ENCODE data around the gene TOMT.

The TOMT gene

GRCh38 chr11:72085621-72086351 lies 19.9 kb upstream of the TOMT start:
- in situ Hi-C loops (cut with MboI; ENCODE audit: low sequenced_read_pairs) = no loop called here

- in situ Hi-C loops (cut with MboI; ENCODE audit: low sequenced_read_pairs) = no loop called here
Measured at GRCh38 chr11:72088076-72088808, 17.5 kb upstream of the TOMT start.

- in situ Hi-C loops (cut with MboI; ENCODE audit: low sequenced_read_pairs) = no loop called here
Measured at GRCh38 chr11:72091292-72091691, 14.4 kb upstream of the TOMT start.

DNA sequence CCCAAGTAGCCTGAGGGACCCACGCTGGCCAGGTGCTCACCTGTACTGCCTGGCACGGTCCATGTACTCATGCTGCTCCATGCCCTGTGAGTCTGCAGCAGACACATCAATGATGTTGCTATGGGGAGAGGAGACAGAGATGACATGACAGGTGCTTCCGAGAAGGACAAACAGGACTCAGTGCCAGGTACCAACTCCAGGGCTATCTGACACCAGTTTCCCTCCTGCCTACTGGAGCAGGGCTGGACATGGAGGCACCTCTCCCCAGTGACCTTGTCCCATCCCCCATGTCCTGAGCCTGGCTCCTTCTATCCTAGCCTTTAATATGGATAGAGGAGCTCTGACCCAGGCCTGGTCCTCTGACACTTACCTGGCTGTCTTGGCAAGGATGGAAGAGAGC lies 7.0 kb upstream of the TOMT start:
- in situ Hi-C loops (cut with MboI; ENCODE audit: low sequenced_read_pairs) = no loop called here

DNA sequence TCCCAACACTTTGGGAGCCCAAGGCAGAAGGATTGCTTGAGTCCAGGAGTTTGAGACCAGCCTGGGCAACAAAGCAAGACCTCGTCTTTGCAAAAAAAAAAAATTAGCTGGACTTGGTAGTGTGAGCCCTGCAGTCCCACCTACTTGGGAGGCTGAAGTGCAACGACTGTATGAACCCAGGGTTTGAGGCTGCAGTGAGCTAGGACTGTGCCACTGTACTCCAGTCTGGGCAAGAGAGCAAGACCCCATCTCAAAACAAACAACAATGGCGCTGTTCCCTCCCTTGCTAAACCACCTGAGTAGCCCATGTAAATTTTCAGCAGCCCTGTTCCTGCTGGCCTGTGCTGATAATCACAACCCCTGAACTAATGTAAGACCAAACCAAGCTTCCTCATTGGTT lies 5.7 kb upstream of the TOMT start:
- in situ Hi-C loops (cut with MboI; ENCODE audit: low sequenced_read_pairs) = loop anchor here (10.0 kb wide), 1 partner anchor 335 kb away; the partner anchor contains the start of gene CLPB

DNA sequence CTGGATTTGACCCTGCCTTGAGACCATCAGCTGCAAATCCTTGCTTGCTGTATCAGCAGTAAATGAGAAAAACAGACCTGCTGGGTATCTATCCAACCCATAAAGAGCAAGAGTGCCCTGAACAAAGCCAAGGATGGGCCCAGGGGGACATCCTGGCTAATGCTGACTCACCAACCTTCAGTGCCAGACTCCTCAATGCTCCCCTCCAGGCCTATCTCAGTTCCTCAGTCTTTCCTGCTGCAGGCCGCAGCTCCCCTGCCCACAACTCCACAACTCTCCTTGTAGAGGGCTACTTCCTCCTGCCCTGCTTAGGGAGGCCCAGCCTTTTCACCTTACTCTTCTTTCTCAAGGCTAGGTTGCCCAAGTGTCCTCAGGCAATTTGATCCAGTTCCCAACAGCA lies 5.3 kb upstream of the TOMT start:
- in situ Hi-C loops (cut with MboI; ENCODE audit: low sequenced_read_pairs) = loop anchor here (10.0 kb wide), 1 partner anchor 334 kb away; the partner anchor contains the start of gene CLPB

GRCh38 chr11:72102162-72102561 lies 3.6 kb upstream of the TOMT start:
- in situ Hi-C loops (cut with MboI; ENCODE audit: low sequenced_read_pairs) = loop anchor here (10.0 kb wide), 1 partner anchor 333 kb away; the partner anchor contains the start of gene CLPB

GRCh38 chr11:72102631-72102945 lies 3.1 kb upstream of the TOMT start:
- in situ Hi-C loops (cut with MboI; ENCODE audit: low sequenced_read_pairs) = loop anchor here (10.0 kb wide), 1 partner anchor 332 kb away; the partner anchor contains the start of gene CLPB

DNA sequence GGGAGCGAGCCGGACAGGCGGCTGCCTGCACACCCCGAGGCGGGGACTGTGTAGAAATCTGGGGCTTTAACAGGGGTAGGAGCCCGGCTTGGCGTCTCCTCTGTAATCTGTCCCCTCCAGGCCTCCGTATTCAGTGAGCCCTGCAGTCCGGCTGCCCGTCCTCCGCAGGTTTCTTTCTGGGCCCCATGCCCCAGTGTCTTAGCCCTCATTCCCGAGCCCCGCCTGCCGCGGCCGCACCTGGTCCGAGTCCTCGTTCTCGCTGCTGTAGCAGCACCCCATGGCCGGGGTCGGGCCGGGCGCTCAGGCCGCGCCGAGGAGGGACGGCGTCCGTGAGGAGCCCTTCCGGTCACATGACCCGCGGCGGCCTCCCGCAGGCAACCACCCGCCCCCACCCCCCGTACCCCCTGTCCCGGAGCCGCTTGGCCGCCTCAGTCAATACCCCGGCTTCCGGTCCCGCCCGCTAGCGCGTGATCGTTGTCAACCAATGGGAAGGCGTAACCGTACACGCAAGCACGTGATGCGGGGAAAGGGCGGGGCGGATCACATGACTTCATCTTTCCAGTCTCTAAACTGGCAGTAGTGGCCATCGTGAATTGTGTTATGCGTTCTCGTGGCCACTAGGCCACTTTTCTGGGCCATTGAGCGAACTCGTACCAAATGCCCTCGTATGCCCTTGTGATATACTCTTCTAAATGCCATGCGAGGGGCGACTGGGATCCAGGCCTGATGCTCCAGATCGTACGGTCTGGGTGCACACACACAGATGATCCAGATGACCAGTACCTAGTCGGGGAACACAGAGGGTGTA lies 2.6 kb upstream of the TOMT start, which contains the start of gene LAMTOR1:
LAMTOR1 (minus strand) TSS at position 352 of the 808 bp plus-strand sequence; CDS start at position 279, 73 bp downstream.
- in situ Hi-C loops (cut with MboI; ENCODE audit: low sequenced_read_pairs) = loop anchor here (10.0 kb wide), 1 partner anchor 332 kb away; the partner anchor contains the start of gene CLPB

DNA sequence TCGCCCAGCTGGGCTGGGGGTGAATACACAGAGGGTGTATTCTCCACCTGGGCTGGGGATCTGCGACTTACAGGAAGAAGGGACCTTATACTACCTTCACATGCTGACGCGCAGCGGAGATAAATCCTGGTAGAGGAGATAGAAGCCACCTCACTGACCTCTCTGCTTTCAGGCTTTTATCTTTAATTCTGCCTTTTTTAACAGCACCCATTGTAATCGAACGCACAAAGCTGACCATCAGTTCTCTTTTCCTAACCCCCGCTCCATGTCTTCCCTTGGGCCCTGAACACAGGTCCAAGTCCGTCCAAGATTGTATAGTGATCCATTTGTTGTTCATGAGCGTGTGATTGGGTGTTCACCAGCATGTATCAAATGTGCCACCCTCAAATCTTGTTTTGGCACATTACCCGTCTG lies 2.0 kb upstream of the TOMT start:
- in situ Hi-C loops (cut with MboI; ENCODE audit: low sequenced_read_pairs) = loop anchor here (10.0 kb wide), 1 partner anchor 331 kb away; the partner anchor contains the start of gene CLPB

DNA sequence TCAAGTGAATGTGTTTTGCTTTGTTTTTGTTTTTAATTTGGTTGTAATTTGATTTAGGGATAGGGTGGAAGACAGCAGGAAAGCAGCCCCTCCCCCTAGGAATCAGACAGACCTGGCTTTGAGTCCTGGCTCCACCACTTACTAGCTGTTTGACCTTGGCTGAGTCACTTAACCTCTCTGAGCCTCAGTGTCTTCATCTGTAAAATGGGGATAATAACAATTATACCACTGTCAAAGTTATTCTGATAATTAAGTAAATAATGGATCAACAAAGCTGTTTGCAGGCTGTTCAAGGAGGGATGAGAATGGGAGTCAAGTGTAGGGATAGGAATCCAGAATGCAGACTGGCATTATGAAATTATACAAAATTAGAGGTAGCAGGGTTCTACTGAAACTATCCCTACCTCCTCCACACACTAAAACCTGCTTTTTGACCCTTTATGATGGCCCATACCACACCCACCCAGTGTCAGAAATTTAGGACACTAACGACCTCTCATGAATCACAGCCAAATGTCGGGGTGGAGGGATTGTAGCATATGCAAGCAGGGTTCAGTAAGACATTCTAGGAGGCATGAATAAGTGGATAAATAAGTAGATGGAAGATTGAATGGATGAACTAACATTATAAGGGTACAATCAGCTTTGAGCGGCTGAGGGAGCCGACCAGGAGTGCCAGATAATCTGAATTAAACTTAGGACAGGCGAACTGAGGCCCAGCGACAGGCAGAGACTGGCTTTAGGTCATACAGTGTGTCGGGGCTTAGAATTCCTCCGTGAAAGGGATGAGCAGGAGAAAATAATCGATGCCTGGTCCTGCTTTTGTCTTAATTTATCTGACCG lies 5.8 kb downstream of the TOMT start:
- in situ Hi-C loops (cut with MboI; ENCODE audit: low sequenced_read_pairs) = no loop called here

DNA sequence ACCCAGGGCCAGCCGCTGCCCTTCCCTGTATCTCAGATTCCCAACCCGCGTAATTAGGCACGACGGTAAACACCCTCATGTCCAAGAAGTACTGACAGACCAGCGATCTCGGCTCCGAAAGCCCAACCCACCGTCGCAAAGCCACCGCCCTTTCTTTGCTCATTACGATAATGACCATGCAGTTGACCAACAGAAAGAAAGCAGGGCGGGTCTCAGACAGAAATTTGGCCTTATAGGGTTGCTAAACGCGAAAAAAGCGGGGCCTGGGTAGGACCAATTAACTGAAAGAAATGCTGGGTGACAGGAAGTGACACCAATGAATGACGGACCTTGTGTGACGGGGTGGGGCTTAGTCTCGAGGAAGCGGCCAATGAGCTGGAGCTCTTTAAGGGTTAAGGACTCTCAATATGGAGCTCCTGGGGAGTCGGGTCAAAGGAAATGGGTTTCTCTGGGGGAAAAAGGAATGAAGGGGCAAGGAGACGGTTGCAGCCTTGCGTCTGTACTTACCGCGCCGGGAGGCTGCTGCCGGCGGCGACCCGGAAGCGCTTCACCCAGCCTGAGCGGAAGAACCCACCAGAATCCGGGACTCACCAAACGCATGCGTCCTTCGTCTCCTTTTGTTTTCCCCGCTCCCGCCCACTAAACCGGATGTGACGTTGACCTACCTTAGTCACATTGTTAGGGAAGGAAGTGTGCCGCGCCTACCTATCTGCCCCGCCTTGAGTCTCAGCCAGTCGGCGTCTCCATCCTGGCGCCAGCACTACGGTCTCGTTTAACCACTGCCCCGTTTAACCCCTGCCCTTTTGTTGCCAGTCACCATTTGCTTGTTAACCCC lies 6.6 kb downstream of the TOMT start, which contains the start of gene ANAPC15:
ANAPC15 (minus strand) TSS at position 553 of the 835 bp plus-strand sequence. CDS start 1,419 bp downstream, outside the sequence.
- in situ Hi-C loops (cut with MboI; ENCODE audit: low sequenced_read_pairs) = no loop called here

- in situ Hi-C loops (cut with MboI; ENCODE audit: low sequenced_read_pairs) = no loop called here
Measured at GRCh38 chr11:72112978-72113808, 7.5 kb downstream of the TOMT start.

DNA sequence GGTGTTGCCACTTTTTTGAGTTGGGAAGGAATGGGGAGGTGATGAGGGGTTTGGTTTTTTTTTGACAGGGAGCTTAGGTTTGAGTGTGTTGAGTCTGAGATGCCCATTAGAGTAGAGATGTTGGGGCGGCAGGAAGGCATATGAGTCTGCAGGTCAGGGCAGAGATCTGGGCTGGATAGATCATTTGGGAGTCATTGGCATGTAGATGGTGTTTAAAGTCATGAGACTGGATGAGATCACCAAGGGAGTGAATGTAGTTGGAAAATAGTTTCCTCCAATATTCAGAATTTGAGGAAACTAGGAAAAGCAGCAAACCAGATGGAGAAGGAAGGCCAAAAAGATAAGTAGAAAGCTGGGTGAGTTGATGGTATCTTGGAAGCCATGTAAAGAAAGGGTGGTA lies 8.8 kb downstream of the TOMT start:
- in situ Hi-C loops (cut with MboI; ENCODE audit: low sequenced_read_pairs) = no loop called here

- in situ Hi-C loops (cut with MboI; ENCODE audit: low sequenced_read_pairs) = no loop called here
Measured at GRCh38 chr11:72116019-72116755, 10.5 kb downstream of the TOMT start.

DNA sequence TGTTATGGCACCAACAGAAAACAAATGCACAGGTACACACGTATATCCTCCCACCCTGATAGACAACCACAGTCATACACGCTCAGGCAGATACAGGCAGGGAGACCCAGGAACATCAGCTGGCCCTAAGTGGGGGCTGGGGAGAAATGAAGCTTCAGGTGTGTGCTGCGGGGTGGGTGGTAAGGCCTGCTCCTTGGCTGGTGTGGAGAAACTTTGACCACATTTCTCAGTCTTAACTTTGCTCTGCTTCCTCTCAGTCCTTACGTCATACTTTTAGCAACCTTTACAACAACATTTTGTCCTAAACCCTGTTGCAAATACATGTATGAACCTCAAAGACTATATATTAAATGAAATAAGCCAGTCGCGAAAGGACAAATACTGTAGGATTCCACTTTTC lies 13.5 kb downstream of the TOMT start:
- in situ Hi-C loops (cut with MboI; ENCODE audit: low sequenced_read_pairs) = no loop called here

DNA sequence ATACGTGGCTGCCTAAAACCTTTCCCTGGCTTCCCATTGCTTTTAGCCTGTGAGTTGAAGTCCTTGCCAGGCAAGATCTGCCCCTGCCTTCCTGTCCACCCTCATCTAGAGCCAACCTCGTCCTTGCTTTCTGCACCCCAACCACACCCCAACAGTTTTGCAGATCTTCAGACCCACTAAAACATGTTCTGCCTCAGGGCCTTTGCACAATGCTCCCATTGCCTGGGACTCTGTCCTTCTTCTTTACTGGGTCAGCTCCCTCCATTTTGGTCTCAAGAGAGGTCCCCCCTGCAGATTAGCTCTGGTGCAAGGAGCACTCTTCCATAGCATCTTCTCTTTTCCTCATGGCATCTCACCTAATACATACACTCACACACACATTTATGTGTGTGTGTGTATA lies 15.2 kb downstream of the TOMT start:
- in situ Hi-C loops (cut with MboI; ENCODE audit: low sequenced_read_pairs) = no loop called here

- in situ Hi-C loops (cut with MboI; ENCODE audit: low sequenced_read_pairs) = no loop called here
Measured at GRCh38 chr11:72122607-72123006, 16.9 kb downstream of the TOMT start.

All from HL-60/S4 treated with phorbol 12-myristate 13-acetate at 8.2 ng/mL for 4 days and 3 days (cell line).